HepG2 (cell line): ENCODE measurements around the gene NEK11. TPM values are rescaled to one million over a fixed set of nuclear protein-coding genes. Genes with fewer than 3 reads are reported as not detected.

ENCODE experiments used
- ATAC-seq: fragments of 200-7000 bp; cut with Tn5 transposase; 3 replicates; pipeline ENCODE4 v1.9.1; 2020; ENCODE audit warnings: mild to moderate bottlenecking, moderate library complexity
- BruUV-seq: library from RNA; stranded (reverse); fragments of 400-500 nt; replicated peaks from 2 replicates; lab custom pipeline; 2021; lab: Mats Ljungman, UMichigan
- CTCF ChIA-PET: fragments of 300-600 bp; formaldehyde crosslinking; extraction: SDS; loops from one replicate; lab custom pipeline; 2021; ENCODE audit warnings: low total read pairs, inconsistent platforms, low intra/inter-chr PET ratio; lab: Yijun Ruan, JAX
- POLR2A ChIA-PET: fragments of 350-600 bp; sonication (Branson Sonifier 250); formaldehyde crosslinking; loops from one replicate; lab custom pipeline; 2020; ENCODE audit warnings: antibody characterized with exemption, inconsistent platforms; lab: Yijun Ruan, JAX
- DNase-seq: peaks from one replicate; pipeline ENCODE4 v3.0.0-alpha.2; 2015; ENCODE audit warnings: low spot score
- FAIRE-seq: peaks from 3 replicates; lab custom pipeline; 2011; peaks lifted over from hg19 to GRCh38; lab: Jason Lieb, UNC
- H2AFZ ChIP-seq: one replicate; pipeline ENCODE4 v1.6.1; 2011; ENCODE audit warnings: low read length, inconsistent platforms
- H3K27ac ChIP-seq: fragments of 300-600 bp; 3 replicates; pipeline ENCODE4 v1.8.0; 2011; ENCODE audit warnings: mixed run types, mild to moderate bottlenecking, mixed read lengths, low read length, inconsistent platforms; ENCODE audit not compliant: insufficient read depth; ENCODE audit errors: extremely low read length
- H3K27me3 ChIP-seq, 2 experiments: fragments of 200-600 bp in 1 of 2; 2 replicates in 1 of 2; 3 replicates in 1 of 2; pipeline versions ENCODE4 v1.6.0 to v1.8.0; 2011; ENCODE audit warnings: low read length in 2 of 2, mild to moderate bottlenecking in 2 of 2, moderate library complexity in 2 of 2, inconsistent platforms in 1 of 2; ENCODE audit not compliant: insufficient read depth in 2 of 2, control insufficient read depth in 1 of 2
- H3K36me3 ChIP-seq, 2 experiments: fragments of 200-600 bp in 1 of 2; replicated peaks in 1 of 2; 2 replicates in 1 of 2; 3 replicates in 1 of 2; pipeline versions ENCODE4 v1.5.1 to v1.8.0; 2011; ENCODE audit warnings: low read length in 2 of 2, inconsistent platforms in 1 of 2; ENCODE audit not compliant: insufficient read depth in 2 of 2, control insufficient read depth in 1 of 2
- H3K4me1 ChIP-seq: 2 replicates; pipeline ENCODE4 v1.5.1; 2012; ENCODE audit warnings: low read length, inconsistent platforms; ENCODE audit not compliant: insufficient read depth
- H3K4me2 ChIP-seq: 2 replicates; pipeline ENCODE4 v1.6.0; 2011; ENCODE audit warnings: low read depth, low read length, inconsistent platforms
- H3K4me3 ChIP-seq, 3 experiments: fragments of 200-600 bp in 1 of 3; sonication (generic), shearing (Covaris generic) in 1 of 3; replicated peaks in 1 of 3; 2 replicates each; pipeline ENCODE4 v1.5.1; 2011 to 2016; ENCODE audit warnings: low read length in 3 of 3, inconsistent platforms in 2 of 3, low read depth in 2 of 3, mild to moderate bottlenecking in 2 of 3, control low read depth in 1 of 3, mixed read lengths in 1 of 3; ENCODE audit not compliant: insufficient read depth in 1 of 3
- H3K79me2 ChIP-seq: one replicate; pipeline ENCODE4 v1.6.1; 2011; ENCODE audit warnings: low read length, inconsistent platforms; ENCODE audit not compliant: insufficient read depth
- H3K9ac ChIP-seq: 2 replicates; pipeline ENCODE4 v1.6.0; 2011; ENCODE audit warnings: mild to moderate bottlenecking, low read depth, low read length, inconsistent platforms; ENCODE audit not compliant: insufficient read depth
- H3K9me3 ChIP-seq: 2 replicates; pipeline ENCODE4 v1.5.1; 2012; ENCODE audit warnings: mild to moderate bottlenecking, low read length
- H4K20me1 ChIP-seq: 2 replicates; pipeline ENCODE4 v1.6.0; 2011; ENCODE audit warnings: inconsistent platforms, mild to moderate bottlenecking, low read length, moderate library complexity; ENCODE audit not compliant: insufficient read depth
- CBX1 ChIP-seq: IDR thresholded peaks from one replicate; pipeline ENCODE4 v1.6.1; 2016; ENCODE audit warnings: antibody characterized with exemption, low read depth
- CERS6 ChIP-seq: sonication (generic); formaldehyde crosslinking; IDR thresholded peaks from 2 replicates; pipeline ENCODE4 v1.5.0; 2020; ENCODE audit warnings: missing genetic modification reagents
- FOXO4 ChIP-seq: sonication (generic); formaldehyde crosslinking; conservative IDR thresholded peaks from 2 replicates; pipeline ENCODE4 v1.8.1; 2023; ENCODE audit warnings: missing genetic modification reagents
- MAFG ChIP-seq: sonication (generic); formaldehyde crosslinking; IDR thresholded peaks from 2 replicates; pipeline ENCODE4 v1.5.1; 2020; ENCODE audit warnings: mild to moderate bottlenecking, missing genetic modification reagents
- NBN ChIP-seq: fragments of 450-650 bp; conservative IDR thresholded peaks from 2 replicates; pipeline ENCODE4 v1.6.1; 2017
- RARG ChIP-seq: sonication (generic); formaldehyde crosslinking; IDR thresholded peaks from 2 replicates; pipeline ENCODE4 v1.4.0; 2020; ENCODE audit warnings: low read depth, mild to moderate bottlenecking, missing genetic modification reagents
- ZHX1 ChIP-seq: sonication (generic); formaldehyde crosslinking; IDR thresholded peaks from 2 replicates; pipeline ENCODE4 v1.8.1; 2022; ENCODE audit warnings: low read depth, mild to moderate bottlenecking, missing genetic modification reagents
- WGBS: methylation state at CpG from one replicate; pipeline ENCODE4 v1.1.6; 2017; ENCODE audit warnings: low lambda C conversion rate; 5-methylcytosine and 5-hydroxymethylcytosine counted together
- in situ Hi-C: cut with HindIII; loops from 2 replicates; pipeline ENCODE4 v1.10.0; 2017; ENCODE audit warnings: low pct_unique_long_range_greater_than_20kb; ENCODE audit not compliant: extremely low pct_ligation_motif_present
- intact Hi-C: fragments of 100-400 bp; cut with micrococcal nuclease; formaldehyde crosslinking; loops from one replicate; pipeline ENCODE4 v1.10.0; 2022; ENCODE audit not compliant: unreplicated experiment
- polyA plus RNA-seq, 8 experiments: library from polyadenylated mRNA; depleted of rRNA in 3 of 8; stranded (reverse) in 7 of 8; unstranded in 1 of 8; fragments of >200 nt; fragmentation: Illumina TruSeq in 4 of 8; extraction: Trizol in 4 of 8; gene quantifications; 2 replicates each; pipeline versions ENCODE4 v1.2.1 to v1.2.3, GENCODE V29; 2011 to 2016; ENCODE audit warnings: low read depth in 4 of 8, missing spikeins in 1 of 8, mixed read lengths in 1 of 8; ENCODE audit not compliant: insufficient read depth in 1 of 8
- total RNA-seq, 5 experiments: library from RNA; depleted of rRNA; stranded (reverse); fragments of >200 nt; fragmentation: Illumina TruSeq; extraction: Trizol; gene quantifications; 2 replicates each; pipeline ENCODE4 v1.2.3, GENCODE V29; 2016; ENCODE audit warnings: low read depth in 1 of 5

Gene NEK11
- total and polyA plus RNA-seq, 2 of the 13 experiments (the other 11 are each of a cell fraction or from before 2014, with no cell fraction given): 0.95 to 2.2 TPM

- Histone ChIP-seq H3K79me2 (no peaks in the 10 kb centered on the region), H2AFZ (no peak overlapping the region), H3K9me3 (no peaks in the 10 kb centered on the region), H3K4me1 (no peaks in the 10 kb centered on the region), H3K27ac (no peak overlapping the region), H3K27me3 (no peaks in the 10 kb centered on the region; a peak in 1 of 5 replicates), H3K4me2 (no peak overlapping the region), H3K36me3 (no peaks in the 10 kb centered on the region), H4K20me1 (no peaks in the 10 kb centered on the region), H3K4me3 (no peak overlapping the region), H3K9ac (no peak overlapping the region)
- DNase-seq (no peak), ATAC-seq (no peak), FAIRE-seq (no peak)
- ChIA-PET POLR2A (no interaction called here), CTCF (no interaction called here)
- in situ Hi-C loops: no loop called here
- no peak for TF ChIP-seq CERS6 (CRISPR knock-in tag)
- TF ChIP-seq MAFG (CRISPR knock-in tag): no peak
- TF ChIP-seq FOXO4 (CRISPR knock-in tag): no peak
- TF ChIP-seq ZHX1 (CRISPR knock-in tag): no peak
- TF ChIP-seq RARG (CRISPR knock-in tag): no peak
- no peak for TF ChIP-seq NBN
- no peak for TF ChIP-seq CBX1
- BruUV-seq: no TSS peak
- intact Hi-C loops: no loop called here
- WGBS: 0% methylated on average over 2 of the region's 2 CpGs
Observed at GRCh38 chr3:131072845-131073244, 46.2 kb downstream of the NEK11 start.
